Neural cell (in vitro differentiated cells): ENCODE results near the gene PPHLN1.

Source experiments
- EP300 ChIP-seq: fragments of 450-650 bp; conservative IDR thresholded peaks from 2 replicates; pipeline ENCODE4 v1.6.1; 2014; ENCODE audit warnings: antibody characterized with exemption, mild to moderate bottlenecking, moderate library complexity; ENCODE audit not compliant: poor library complexity, severe bottlenecking
- POLR2AphosphoS5 ChIP-seq: IDR thresholded peaks from 2 replicates; pipeline ENCODE4 v1.6.1; 2012
- TAF1 ChIP-seq: IDR thresholded peaks from 2 replicates; pipeline ENCODE4 v1.6.1; 2012; ENCODE audit warnings: low read depth
- TF ChIP-seq, protein P1 (sequence below): fragments of 450-650 bp; IDR thresholded peaks from 2 replicates; pipeline ENCODE4 v1.5.1; 2014; ENCODE audit warnings: antibody characterized with exemption, mild to moderate bottlenecking, moderate library complexity; ENCODE audit not compliant: poor library complexity, severe bottlenecking

DNA sequence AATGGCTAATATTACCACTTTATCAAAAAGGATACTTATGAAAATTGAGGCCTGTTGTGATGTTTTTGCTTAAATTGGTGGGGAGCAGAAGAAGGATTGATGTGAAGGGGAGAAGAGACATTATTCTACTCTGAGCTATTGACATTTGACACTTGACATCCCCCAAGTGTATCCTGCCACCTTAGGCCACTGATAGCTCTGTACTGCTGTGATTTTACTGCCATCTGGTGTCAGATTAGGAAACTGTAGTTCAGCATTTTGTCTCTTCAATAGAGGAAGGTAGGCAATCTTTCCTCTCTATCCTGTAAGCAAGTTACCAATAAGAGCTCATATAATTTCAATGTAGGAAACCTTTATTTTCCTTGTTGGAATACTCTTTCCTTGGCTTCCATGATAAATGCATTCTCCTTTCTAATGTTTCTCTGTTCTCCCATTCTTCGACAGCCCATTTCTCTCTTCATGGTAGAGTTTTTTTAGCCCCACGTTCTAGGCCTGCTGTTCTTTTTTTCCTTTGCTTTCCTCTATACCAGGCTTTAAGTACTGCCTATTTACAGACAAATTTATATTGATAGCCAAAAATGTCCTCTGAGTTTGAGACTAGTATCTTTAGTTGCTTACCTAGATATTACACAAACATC is 46.3 kb downstream of the PPHLN1 start:
- TF ChIP-seq, protein P1, sequence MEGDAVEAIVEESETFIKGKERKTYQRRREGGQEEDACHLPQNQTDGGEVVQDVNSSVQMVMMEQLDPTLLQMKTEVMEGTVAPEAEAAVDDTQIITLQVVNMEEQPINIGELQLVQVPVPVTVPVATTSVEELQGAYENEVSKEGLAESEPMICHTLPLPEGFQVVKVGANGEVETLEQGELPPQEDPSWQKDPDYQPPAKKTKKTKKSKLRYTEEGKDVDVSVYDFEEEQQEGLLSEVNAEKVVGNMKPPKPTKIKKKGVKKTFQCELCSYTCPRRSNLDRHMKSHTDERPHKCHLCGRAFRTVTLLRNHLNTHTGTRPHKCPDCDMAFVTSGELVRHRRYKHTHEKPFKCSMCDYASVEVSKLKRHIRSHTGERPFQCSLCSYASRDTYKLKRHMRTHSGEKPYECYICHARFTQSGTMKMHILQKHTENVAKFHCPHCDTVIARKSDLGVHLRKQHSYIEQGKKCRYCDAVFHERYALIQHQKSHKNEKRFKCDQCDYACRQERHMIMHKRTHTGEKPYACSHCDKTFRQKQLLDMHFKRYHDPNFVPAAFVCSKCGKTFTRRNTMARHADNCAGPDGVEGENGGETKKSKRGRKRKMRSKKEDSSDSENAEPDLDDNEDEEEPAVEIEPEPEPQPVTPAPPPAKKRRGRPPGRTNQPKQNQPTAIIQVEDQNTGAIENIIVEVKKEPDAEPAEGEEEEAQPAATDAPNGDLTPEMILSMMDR, result peak; percentile 88
- TF ChIP-seq POLR2AphosphoS5 (no peak), EP300 (peak; percentile 46), TAF1 (no peak)
